Lung (tissue), 12 donors: ENCODE results near the gene GRIK1. TPM values are rescaled to one million over a fixed set of nuclear protein-coding genes. Genes with fewer than 3 reads are reported as not detected.

Source experiments
- ATAC-seq: fragments of 200-7000 bp; cut with Tn5 transposase; one replicate; pipeline ENCODE4 v1.9.1; 2020; ENCODE audit warnings: moderate number of reproducible peaks; ENCODE audit not compliant: insufficient read depth, low FRiP score
- DNase-seq, 3 donors: peaks; one replicate each; pipeline ENCODE4 v3.0.0-alpha.2; 2013 to 2017
- H3K27ac ChIP-seq, 2 donors: one replicate each; pipeline ENCODE4 v1.5.1; 2013; ENCODE audit warnings: mild to moderate bottlenecking in 2 of 2, moderate library complexity in 2 of 2, control low read depth in 1 of 2, inconsistent platforms in 1 of 2, low read depth in 1 of 2, low read length in 1 of 2
- H3K27me3 ChIP-seq, 3 donors: one replicate each; pipeline ENCODE4 v1.5.1; 2013; ENCODE audit warnings: low read length in 2 of 3; ENCODE audit not compliant: control insufficient read depth in 3 of 3, insufficient read depth in 3 of 3
- H3K36me3 ChIP-seq, 4 donors: one replicate each; pipeline ENCODE4 v1.5.1; 2013; ENCODE audit warnings: low read length in 4 of 4, mild to moderate bottlenecking in 1 of 4, moderate library complexity in 1 of 4; ENCODE audit not compliant: control insufficient read depth in 4 of 4, insufficient read depth in 4 of 4
- H3K4me1 ChIP-seq, 5 donors: one replicate each; pipeline ENCODE4 v1.5.1; 2013; ENCODE audit warnings: low read length in 5 of 5, mild to moderate bottlenecking in 2 of 5, moderate library complexity in 1 of 5; ENCODE audit not compliant: control insufficient read depth in 5 of 5, insufficient read depth in 5 of 5
- H3K4me3 ChIP-seq: one replicate; pipeline ENCODE4 v1.5.1; 2013; ENCODE audit warnings: mild to moderate bottlenecking, control low read depth, moderate library complexity
- H3K9ac ChIP-seq, 2 donors: one replicate each; pipeline ENCODE4 v1.5.1; 2013; ENCODE audit warnings: low read length in 2 of 2, control low read depth in 1 of 2; ENCODE audit not compliant: insufficient read depth in 1 of 2
- H3K9me3 ChIP-seq, 4 donors: one replicate each; pipeline ENCODE4 v1.5.1; 2013; ENCODE audit warnings: low read length in 3 of 4, mild to moderate bottlenecking in 1 of 4, moderate library complexity in 1 of 4; ENCODE audit not compliant: control insufficient read depth in 4 of 4, insufficient read depth in 3 of 4
- WGBS, 2 donors: extraction: QIAGEN DNeasy Blood & Tissue Kit; methylation state at CpG; one replicate each; pipeline ENCODE4 v1.1.7; 2013; 5-methylcytosine and 5-hydroxymethylcytosine counted together
- polyA plus RNA-seq, 2 donors: library from polyadenylated mRNA; stranded (reverse); fragments of 200-250 nt; gene quantifications; one replicate each; pipeline ENCODE4 v1.2.1, GENCODE V29; 2013
- total RNA-seq, 2 donors: library from RNA; depleted of rRNA in 1 of 2; stranded (reverse); fragments of >200 nt in 1 of 2; gene quantifications; one replicate each; pipeline ENCODE4 v1.2.1, GENCODE V29; 2014 to 2021
- TF ChIP-seq, protein P1 (sequence below): IDR thresholded peaks from 2 replicates; pipeline ENCODE4 v1.5.1; 2012; ENCODE audit warnings: mild to moderate bottlenecking; ENCODE audit errors: control extremely low read depth, extremely low read depth
- donor health status: control.
- donor health status: control.
- donor health status: Bipolar disorder and iron deficiency.
- donor health status: healthy.
- donor health status: DM: yes; HTN: yes; CAD: no.

The GRIK1 gene
- total and polyA plus RNA-seq, 4 donors: 0.26 TPM; not detected in 3

DNA sequence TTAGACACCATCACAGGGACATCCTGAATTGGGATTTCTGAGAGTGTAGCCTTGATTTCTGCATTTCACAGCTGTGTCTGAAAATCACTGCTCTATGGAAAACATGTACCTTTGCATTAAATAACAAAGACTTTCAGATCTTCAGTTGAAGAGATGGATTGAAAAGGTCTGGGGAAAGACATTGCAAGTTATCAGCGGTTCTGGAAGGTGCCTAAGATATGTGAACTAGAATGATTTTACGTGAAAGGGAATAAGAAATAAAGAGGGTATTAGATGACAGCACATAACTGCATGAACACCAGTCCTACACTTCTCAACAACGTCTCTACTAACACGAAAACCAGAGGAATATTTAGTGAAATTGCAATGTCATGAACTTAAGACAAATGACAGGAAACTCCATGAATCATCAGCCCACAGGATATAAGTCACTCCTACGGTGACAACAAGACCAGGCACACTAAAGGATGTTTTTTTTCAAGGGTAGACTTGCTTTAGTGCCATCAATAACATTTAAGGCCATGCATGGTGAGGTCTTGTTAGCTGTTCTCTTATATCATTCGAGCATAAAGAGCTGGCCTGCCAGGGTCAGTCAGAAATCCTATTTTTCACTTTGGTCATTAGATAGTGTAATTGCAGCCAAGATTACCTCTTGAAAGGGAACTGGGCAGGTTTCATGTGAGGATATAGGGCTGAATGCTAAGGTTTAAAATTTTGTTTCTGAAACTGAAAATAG lies 283.1 kb downstream of the GRIK1 start:
- ATAC-seq (no peak), DNase-seq (peak in 1 of 3 donors; percentile 14)
- Histone ChIP-seq H3K27me3 (no peaks in the 10 kb centered on the region), H3K4me3 (no peak overlapping the region), H3K9me3 (peaks cover 0 to 2% (median 0%) of the 10 kb centered on the region in 4 donors), H3K27ac (no peak overlapping the region), H3K9ac (no peak overlapping the region), H3K36me3 (no peaks in the 10 kb centered on the region), H3K4me1 (peaks cover 0 to 2% (median 0%) of the 10 kb centered on the region in 5 donors)
- TF ChIP-seq, protein P1, sequence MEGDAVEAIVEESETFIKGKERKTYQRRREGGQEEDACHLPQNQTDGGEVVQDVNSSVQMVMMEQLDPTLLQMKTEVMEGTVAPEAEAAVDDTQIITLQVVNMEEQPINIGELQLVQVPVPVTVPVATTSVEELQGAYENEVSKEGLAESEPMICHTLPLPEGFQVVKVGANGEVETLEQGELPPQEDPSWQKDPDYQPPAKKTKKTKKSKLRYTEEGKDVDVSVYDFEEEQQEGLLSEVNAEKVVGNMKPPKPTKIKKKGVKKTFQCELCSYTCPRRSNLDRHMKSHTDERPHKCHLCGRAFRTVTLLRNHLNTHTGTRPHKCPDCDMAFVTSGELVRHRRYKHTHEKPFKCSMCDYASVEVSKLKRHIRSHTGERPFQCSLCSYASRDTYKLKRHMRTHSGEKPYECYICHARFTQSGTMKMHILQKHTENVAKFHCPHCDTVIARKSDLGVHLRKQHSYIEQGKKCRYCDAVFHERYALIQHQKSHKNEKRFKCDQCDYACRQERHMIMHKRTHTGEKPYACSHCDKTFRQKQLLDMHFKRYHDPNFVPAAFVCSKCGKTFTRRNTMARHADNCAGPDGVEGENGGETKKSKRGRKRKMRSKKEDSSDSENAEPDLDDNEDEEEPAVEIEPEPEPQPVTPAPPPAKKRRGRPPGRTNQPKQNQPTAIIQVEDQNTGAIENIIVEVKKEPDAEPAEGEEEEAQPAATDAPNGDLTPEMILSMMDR: no peak
- 21 to 37% methylated on average over 6 of the region's 6 CpGs for WGBS, 2 donors

DNA sequence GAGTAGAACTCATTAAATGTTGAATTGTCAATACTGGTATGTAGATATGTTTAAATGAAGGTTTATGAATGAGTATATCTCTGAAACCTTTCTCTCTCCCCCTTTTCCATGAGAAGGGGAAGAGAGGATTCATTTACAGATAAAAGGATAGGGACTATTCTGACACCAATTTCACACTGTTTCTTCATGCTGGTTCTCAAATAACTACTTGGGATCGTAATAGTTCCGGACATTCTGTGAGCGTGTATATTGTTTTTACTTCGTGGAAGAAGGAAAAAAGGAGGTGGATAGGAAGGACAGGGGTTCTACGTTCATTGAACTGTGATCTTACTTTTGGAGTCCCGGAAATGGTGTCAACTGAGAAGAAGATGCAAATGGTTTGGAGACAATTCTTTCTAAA lies 284.2 kb downstream of the GRIK1 start:
- H3K4me1 ChIP-seq: peaks cover 0 to 2% (median 0%) of the 10 kb centered on the region in 5 donors
- H3K36me3 ChIP-seq: no peaks in the 10 kb centered on the region
- no peak overlapping the region for H3K4me3 ChIP-seq
- H3K27ac ChIP-seq: no peak overlapping the region
- ATAC-seq: no peak
- WGBS, 2 donors: 96 to 97% methylated on average over 6 of the region's 6 CpGs
- H3K9ac ChIP-seq: no peak overlapping the region
- TF ChIP-seq, protein P1: no peak
- H3K9me3 ChIP-seq: peaks cover 0 to 2% (median 0%) of the 10 kb centered on the region in 4 donors
- no peak for DNase-seq
- no peaks in the 10 kb centered on the region for H3K27me3 ChIP-seq

DNA sequence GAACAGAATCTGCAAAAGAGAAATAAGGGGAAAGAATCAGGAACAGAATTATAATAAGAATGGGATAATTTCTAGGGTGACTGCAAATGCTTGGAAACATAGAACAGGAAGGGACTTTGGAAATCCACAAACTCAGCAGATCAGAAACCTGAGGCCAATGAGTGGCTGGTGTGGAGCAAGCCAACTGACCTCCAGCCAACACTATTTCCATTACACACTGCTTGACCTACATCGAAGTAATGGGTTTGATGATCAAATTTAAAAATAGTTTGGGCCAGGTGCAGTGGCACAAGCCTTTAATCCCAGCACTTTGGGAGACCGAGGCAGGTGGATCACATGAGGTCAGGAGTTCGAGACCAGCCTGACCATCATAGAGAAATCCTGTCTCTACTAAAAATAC lies 284.9 kb downstream of the GRIK1 start:
- DNase-seq (no peak), ATAC-seq (no peak)
- H3K27me3 ChIP-seq: no peaks in the 10 kb centered on the region
- peaks cover 0 to 2% (median 0%) of the 10 kb centered on the region in 4 donors for H3K9me3 ChIP-seq
- TF ChIP-seq, protein P1: no peak
- no peak overlapping the region for H3K9ac ChIP-seq
- 90 to 96% methylated on average over 3 of the region's 3 CpGs for WGBS, 2 donors
- H3K4me3 ChIP-seq: no peak overlapping the region
- H3K4me1 ChIP-seq: peaks cover 0 to 2% (median 0%) of the 10 kb centered on the region in 5 donors
- no peak overlapping the region for H3K27ac ChIP-seq
- H3K36me3 ChIP-seq: no peaks in the 10 kb centered on the region
